HL-60 (cell line): Measurements from ENCODE around the gene PURA.

Experiments used
- GABPA ChIP-seq: IDR thresholded peaks from 2 replicates; pipeline ENCODE4 v1.6.1; 2012; ENCODE audit warnings: low read depth
- POLR2AphosphoS5 ChIP-seq: IDR thresholded peaks from 2 replicates; pipeline ENCODE4 v1.6.1; 2012; ENCODE audit warnings: low read depth
- REST ChIP-seq: IDR thresholded peaks from 2 replicates; pipeline ENCODE4 v1.6.1; 2012; ENCODE audit warnings: low read depth; ENCODE audit not compliant: insufficient replicate concordance
- SPI1 ChIP-seq: IDR thresholded peaks from 2 replicates; pipeline ENCODE4 v1.6.1; 2012; ENCODE audit warnings: low read depth, mild to moderate bottlenecking, borderline replicate concordance
- TF ChIP-seq, protein P1 (sequence below): IDR thresholded peaks from one replicate; pipeline ENCODE4 v1.5.1; 2011; ENCODE audit warnings: low read length, control low read depth, inconsistent platforms; ENCODE audit not compliant: insufficient read depth

GRCh38 chr5:140075371-140075770 is 38.5 kb upstream of the PURA start:
- no peak for TF ChIP-seq GABPA
- TF ChIP-seq, protein P1, sequence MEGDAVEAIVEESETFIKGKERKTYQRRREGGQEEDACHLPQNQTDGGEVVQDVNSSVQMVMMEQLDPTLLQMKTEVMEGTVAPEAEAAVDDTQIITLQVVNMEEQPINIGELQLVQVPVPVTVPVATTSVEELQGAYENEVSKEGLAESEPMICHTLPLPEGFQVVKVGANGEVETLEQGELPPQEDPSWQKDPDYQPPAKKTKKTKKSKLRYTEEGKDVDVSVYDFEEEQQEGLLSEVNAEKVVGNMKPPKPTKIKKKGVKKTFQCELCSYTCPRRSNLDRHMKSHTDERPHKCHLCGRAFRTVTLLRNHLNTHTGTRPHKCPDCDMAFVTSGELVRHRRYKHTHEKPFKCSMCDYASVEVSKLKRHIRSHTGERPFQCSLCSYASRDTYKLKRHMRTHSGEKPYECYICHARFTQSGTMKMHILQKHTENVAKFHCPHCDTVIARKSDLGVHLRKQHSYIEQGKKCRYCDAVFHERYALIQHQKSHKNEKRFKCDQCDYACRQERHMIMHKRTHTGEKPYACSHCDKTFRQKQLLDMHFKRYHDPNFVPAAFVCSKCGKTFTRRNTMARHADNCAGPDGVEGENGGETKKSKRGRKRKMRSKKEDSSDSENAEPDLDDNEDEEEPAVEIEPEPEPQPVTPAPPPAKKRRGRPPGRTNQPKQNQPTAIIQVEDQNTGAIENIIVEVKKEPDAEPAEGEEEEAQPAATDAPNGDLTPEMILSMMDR, result no peak
- TF ChIP-seq POLR2AphosphoS5, result no peak
- TF ChIP-seq REST, result no peak
- no peak for TF ChIP-seq SPI1
